Osteoblast (primary cell): ENCODE data around the gene EFNA1. TPM values are rescaled to one million over a fixed set of nuclear protein-coding genes. Genes with fewer than 3 reads are reported as not detected.

Experiments used
- DNase-seq: peaks from one replicate; pipeline ENCODE4 v3.0.0; 2011; ENCODE audit warnings: low spot score, mixed read lengths; ENCODE audit not compliant: insufficient read length; ENCODE audit errors: missing footprints
- H2AFZ ChIP-seq: 2 replicates; pipeline ENCODE4 v1.6.0; 2011; ENCODE audit warnings: mild to moderate bottlenecking, low read length
- H3K27ac ChIP-seq: 2 replicates; pipeline ENCODE4 v1.5.1; 2011; ENCODE audit warnings: mild to moderate bottlenecking, low read depth, low read length, moderate library complexity
- H3K27me3 ChIP-seq: 2 replicates; pipeline ENCODE4 v1.6.0; 2012; ENCODE audit warnings: mild to moderate bottlenecking, control low read depth, inconsistent platforms, low read length, moderate library complexity; ENCODE audit not compliant: insufficient read depth
- H3K36me3 ChIP-seq: 2 replicates; pipeline ENCODE4 v1.5.1; 2011; ENCODE audit warnings: mild to moderate bottlenecking, low read length, control low read depth, moderate library complexity; ENCODE audit not compliant: insufficient read depth
- H3K4me1 ChIP-seq: 2 replicates; pipeline ENCODE4 v1.5.1; 2011; ENCODE audit warnings: mild to moderate bottlenecking, low read length, control low read depth, moderate library complexity; ENCODE audit not compliant: insufficient read depth
- H3K4me2 ChIP-seq: 2 replicates; pipeline ENCODE4 v1.6.0; 2011; ENCODE audit warnings: mild to moderate bottlenecking, low read length; ENCODE audit not compliant: insufficient read depth
- H3K4me3 ChIP-seq: fragments of 200-600 bp; sonication (generic); 3 replicates; pipeline ENCODE4 v1.5.1; 2012; ENCODE audit warnings: mild to moderate bottlenecking, low read length, inconsistent platforms; ENCODE audit not compliant: insufficient read depth
- H3K79me2 ChIP-seq: 2 replicates; pipeline ENCODE4 v1.6.0; 2012; ENCODE audit warnings: mild to moderate bottlenecking, low read length, control low read depth, inconsistent platforms; ENCODE audit not compliant: insufficient read depth
- H3K9me3 ChIP-seq: 2 replicates; pipeline ENCODE4 v1.5.1; 2011; ENCODE audit warnings: low read depth, low read length, control low read depth
- H4K20me1 ChIP-seq: 2 replicates; pipeline ENCODE4 v1.6.0; 2012; ENCODE audit warnings: mild to moderate bottlenecking, low read length, control low read depth; ENCODE audit not compliant: insufficient read depth
- CTCF ChIP-seq: IDR thresholded peaks from 2 replicates; pipeline ENCODE4 v1.5.1; 2011; ENCODE audit warnings: mild to moderate bottlenecking, low read depth, low read length, moderate library complexity; ENCODE audit errors: extremely low read depth
- total RNA-seq: library from RNA; depleted of rRNA; stranded (reverse); fragments of >200 nt; gene quantifications from 2 replicates; pipeline ENCODE4 v1.2.3, GENCODE V29; 2012

Gene EFNA1
- total RNA-seq, 1 donor: 0.36 TPM

GRCh38 chr1:155172732-155173477 is 45.2 kb downstream of the EFNA1 start, which contains the start of gene KRTCAP2:
TSS of gene KRTCAP2 (minus strand) at chr1:155173304. CDS start at chr1:155173224, 80 bp downstream.
- H3K4me2 ChIP-seq: peak within 1 kb of the TSS; percentile 89
- H3K4me3 ChIP-seq: peak within 1 kb of the TSS; percentile 87
- H2AFZ ChIP-seq: peak within 1 kb of the TSS; percentile 88
- TF ChIP-seq CTCF: peak; percentile 98
- H3K4me1 ChIP-seq: peaks cover 17% of the 10 kb centered on the region
- peaks cover 14% of the 10 kb centered on the region for H4K20me1 ChIP-seq
- DNase-seq: peak; percentile 100
- peaks cover 26% of the 10 kb centered on the region for H3K36me3 ChIP-seq
- H3K9me3 ChIP-seq: no peaks in the 10 kb centered on the region
- H3K79me2 ChIP-seq: peaks cover 22% of the 10 kb centered on the region
- no peaks in the 10 kb centered on the region for H3K27me3 ChIP-seq
- H3K27ac ChIP-seq: peak within 1 kb of the TSS; percentile 80

DNA sequence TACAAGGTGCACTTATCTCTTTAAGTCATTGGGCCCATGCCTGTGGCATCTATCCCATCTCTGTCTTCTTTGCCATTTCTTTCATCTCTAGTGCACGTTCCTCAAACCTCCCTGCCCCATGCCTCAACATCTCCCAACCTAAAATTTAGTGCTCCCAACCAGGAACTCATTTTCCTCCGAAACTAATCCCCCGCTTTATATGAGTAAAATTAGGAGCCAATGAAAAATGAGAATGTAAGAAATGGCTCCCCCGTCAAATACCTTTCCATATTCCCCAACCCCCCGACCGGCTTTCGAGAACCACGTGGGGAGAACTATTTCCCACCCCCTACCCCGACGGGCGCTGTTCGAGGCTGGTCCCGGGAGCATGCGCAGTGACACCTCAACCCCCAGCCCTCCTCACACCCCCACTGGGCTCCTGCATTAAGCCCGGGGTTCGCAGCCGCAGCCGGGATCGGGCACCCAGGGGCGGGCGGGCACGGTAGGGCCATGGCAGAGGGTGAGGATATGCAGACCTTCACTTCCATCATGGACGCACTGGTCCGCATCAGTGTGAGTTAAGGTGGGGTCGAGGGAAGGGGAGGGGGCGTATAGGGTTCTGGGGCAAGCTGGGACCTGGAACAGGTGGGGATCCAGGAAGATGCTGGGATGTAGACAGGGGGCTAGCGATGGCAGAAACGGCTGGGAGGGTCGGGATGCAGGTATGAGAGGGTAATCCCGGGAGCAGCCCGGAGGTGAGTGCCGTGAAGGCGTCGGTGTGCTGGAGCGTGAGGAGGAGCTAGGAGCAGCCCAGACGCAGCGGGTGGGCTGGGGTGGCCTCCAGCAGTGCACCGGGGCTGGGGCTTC is 46.0 kb downstream of the EFNA1 start, which contains the start of gene TRIM46:
Gene TRIM46, plus strand, starts transcription at position 372 of the 846 bp plus-strand sequence. Its CDS starts 118 bp downstream, at position 490.
- H3K79me2 ChIP-seq: peaks cover 22% of the 10 kb centered on the region
- H3K4me1 ChIP-seq: peaks cover 17% of the 10 kb centered on the region
- H3K4me3 ChIP-seq: peak within 1 kb of the TSS; percentile 87
- peaks cover 23% of the 10 kb centered on the region for H3K36me3 ChIP-seq
- TF ChIP-seq CTCF: no peak
- H3K27ac ChIP-seq: peak within 1 kb of the TSS; percentile 80
- H3K27me3 ChIP-seq: no peaks in the 10 kb centered on the region
- peak within 1 kb of the TSS; percentile 89 for H3K4me2 ChIP-seq
- H3K9me3 ChIP-seq: no peaks in the 10 kb centered on the region
- DNase-seq: peak; percentile 93
- peak within 1 kb of the TSS; percentile 88 for H2AFZ ChIP-seq
- H4K20me1 ChIP-seq: peaks cover 11% of the 10 kb centered on the region

- Histone ChIP-seq H2AFZ (peak overlapping the region; percentile 88), H3K27ac (no peak overlapping the region), H3K27me3 (no peaks in the 10 kb centered on the region), H3K36me3 (peaks cover 14% of the 10 kb centered on the region), H3K79me2 (peaks cover 22% of the 10 kb centered on the region), H3K9me3 (no peaks in the 10 kb centered on the region), H3K4me1 (peaks cover 17% of the 10 kb centered on the region), H4K20me1 (peaks cover 4% of the 10 kb centered on the region), H3K4me3 (peak overlapping the region; percentile 87), H3K4me2 (peak overlapping the region; percentile 89)
- TF ChIP-seq CTCF: no peak
- peak; percentile 89 for DNase-seq
These were observed 46.9 kb downstream of the EFNA1 start for GRCh38 chr1:155174324-155175280.
